H9 (cell line): ENCODE data around the gene DCDC2. TPM values are rescaled to one million over a fixed set of nuclear protein-coding genes. Genes with fewer than 3 reads are reported as not detected.

Source experiments
- DNase-seq: peaks from one replicate; pipeline ENCODE4 v3.0.0-alpha.2; 2017
- H2AFZ ChIP-seq: one replicate; pipeline ENCODE4 v1.6.1; 2013; ENCODE audit warnings: mild to moderate bottlenecking, low read length, control low read depth, moderate library complexity
- H2AK5ac ChIP-seq: 2 replicates; pipeline ENCODE4 v1.6.1; 2013; ENCODE audit warnings: low read length, control low read depth, mixed read lengths; ENCODE audit not compliant: insufficient read length
- H2BK120ac ChIP-seq: one replicate; pipeline ENCODE4 v1.6.1; 2013; ENCODE audit warnings: low read depth, mild to moderate bottlenecking, low read length, control low read depth, inconsistent platforms; ENCODE audit not compliant: poor library complexity, severe bottlenecking
- H2BK12ac ChIP-seq: 2 replicates; pipeline ENCODE4 v1.6.1; 2013; ENCODE audit warnings: low read length, control low read depth, mixed read lengths, low read depth; ENCODE audit not compliant: insufficient read length
- H2BK15ac ChIP-seq: 2 replicates; pipeline ENCODE4 v1.6.1; 2013; ENCODE audit warnings: low read depth, low read length, control low read depth
- H2BK20ac ChIP-seq: one replicate; pipeline ENCODE4 v1.6.1; 2013; ENCODE audit warnings: low read depth, mild to moderate bottlenecking, low read length, control low read depth, inconsistent platforms; ENCODE audit not compliant: poor library complexity, severe bottlenecking
- H2BK5ac ChIP-seq: 2 replicates; pipeline ENCODE4 v1.6.1; 2013; ENCODE audit warnings: low read length, control low read depth, mixed read lengths; ENCODE audit not compliant: insufficient read length
- H3K14ac ChIP-seq: 2 replicates; pipeline ENCODE4 v1.6.1; 2013; ENCODE audit warnings: low read length, control low read depth; ENCODE audit not compliant: insufficient read depth
- H3K18ac ChIP-seq: 2 replicates; pipeline ENCODE4 v1.6.1; 2013; ENCODE audit warnings: low read depth, mild to moderate bottlenecking, mixed read lengths, low read length, control low read depth; ENCODE audit not compliant: insufficient read length
- H3K23ac ChIP-seq: 2 replicates; pipeline ENCODE4 v1.6.1; 2013; ENCODE audit warnings: low read length, control low read depth, mixed read lengths, low read depth; ENCODE audit not compliant: insufficient read length
- H3K23me2 ChIP-seq: 2 replicates; pipeline ENCODE4 v1.6.1; 2013; ENCODE audit warnings: low read depth, mild to moderate bottlenecking, mixed read lengths, low read length, control low read depth; ENCODE audit not compliant: insufficient read length, poor library complexity, severe bottlenecking
- H3K27ac ChIP-seq: 2 replicates; pipeline ENCODE4 v1.5.1; 2013; ENCODE audit warnings: low read length, control low read depth, mixed read lengths, low read depth; ENCODE audit not compliant: insufficient read length
- H3K27me3 ChIP-seq: 2 replicates; pipeline ENCODE4 v1.6.1; 2013; ENCODE audit warnings: low read length, control low read depth, inconsistent platforms; ENCODE audit not compliant: insufficient read depth
- H3K4ac ChIP-seq: 2 replicates; pipeline ENCODE4 v1.6.1; 2013; ENCODE audit warnings: low read depth, mild to moderate bottlenecking, control low read depth, inconsistent platforms, low read length, moderate library complexity
- H3K4me1 ChIP-seq: 2 replicates; pipeline ENCODE4 v1.6.1; 2013; ENCODE audit warnings: low read length, control low read depth, inconsistent platforms; ENCODE audit not compliant: insufficient read depth
- H3K4me2 ChIP-seq: 2 replicates; pipeline ENCODE4 v1.6.1; 2013; ENCODE audit warnings: low read length, control low read depth, mixed read lengths; ENCODE audit not compliant: insufficient read length, insufficient read depth
- H3K56ac ChIP-seq: 2 replicates; pipeline ENCODE4 v1.6.1; 2013; ENCODE audit warnings: low read depth, mild to moderate bottlenecking, mixed read lengths, low read length, control low read depth; ENCODE audit not compliant: insufficient read length
- H3K79me1 ChIP-seq: 2 replicates; pipeline ENCODE4 v1.6.1; 2013; ENCODE audit warnings: low read depth, mild to moderate bottlenecking, moderate library complexity, low read length, control low read depth, inconsistent platforms; ENCODE audit not compliant: insufficient read depth, poor library complexity, severe bottlenecking
- H3K79me2 ChIP-seq: 2 replicates; pipeline ENCODE4 v1.6.1; 2013; ENCODE audit warnings: low read length, control low read depth, inconsistent platforms; ENCODE audit not compliant: insufficient read depth
- H3K9ac ChIP-seq: 2 replicates; pipeline ENCODE4 v1.6.1; 2013; ENCODE audit warnings: low read length, control low read depth, mixed read lengths; ENCODE audit not compliant: insufficient read length; ENCODE audit errors: extremely low read depth
- H3K9me3 ChIP-seq: one replicate; pipeline ENCODE4 v1.6.1; 2013; ENCODE audit warnings: low read depth, low read length, inconsistent platforms; ENCODE audit not compliant: control insufficient read depth
- H3T11ph ChIP-seq: one replicate; pipeline ENCODE4 v1.6.1; 2013; ENCODE audit warnings: mild to moderate bottlenecking, low read length, control low read depth, inconsistent platforms
- H4K20me1 ChIP-seq: one replicate; pipeline ENCODE4 v1.6.1; 2013; ENCODE audit not compliant: control insufficient read depth, insufficient read length, insufficient read depth
- H4K5ac ChIP-seq: 2 replicates; pipeline ENCODE4 v1.6.1; 2013; ENCODE audit warnings: low read depth, mild to moderate bottlenecking, mixed read lengths, low read length, control low read depth; ENCODE audit not compliant: insufficient read length
- H4K8ac ChIP-seq: replicated peaks from 2 replicates; pipeline ENCODE4 v1.6.1; 2013; ENCODE audit warnings: low read length, control low read depth, mixed read lengths, low read depth; ENCODE audit not compliant: insufficient read length
- H4K91ac ChIP-seq: 2 replicates; pipeline ENCODE4 v1.6.1; 2013; ENCODE audit warnings: low read depth, mild to moderate bottlenecking, moderate library complexity, mixed read lengths, low read length, control low read depth; ENCODE audit not compliant: insufficient read length
- H3K27ac Mint-ChIP-seq, 3 experiments: 2 replicates in 2 of 3; 3 replicates in 1 of 3; pipeline ENCODE4 v1.8.0; 2020 to 2021; ENCODE audit warnings: mixed read lengths in 3 of 3, mild to moderate bottlenecking in 1 of 3, moderate library complexity in 1 of 3
- H3K27me3 Mint-ChIP-seq: 2 replicates; pipeline ENCODE4 v1.8.0; 2021; ENCODE audit warnings: low read depth, mild to moderate bottlenecking, moderate library complexity, mixed read lengths
- H3K36me3 Mint-ChIP-seq, 3 experiments: 2 replicates in 2 of 3; 3 replicates in 1 of 3; pipeline ENCODE4 v1.8.0; 2020 to 2021; ENCODE audit warnings: low read depth in 3 of 3, mixed read lengths in 3 of 3; ENCODE audit not compliant: insufficient read depth in 1 of 3
- H3K4me1 Mint-ChIP-seq, 2 experiments: 2 replicates each; pipeline ENCODE4 v1.8.0; 2020; ENCODE audit warnings: mixed read lengths in 2 of 2
- H3K4me3 Mint-ChIP-seq, 2 experiments: 2 replicates in 1 of 2; 3 replicates in 1 of 2; pipeline ENCODE4 v1.8.0; 2020 to 2021; ENCODE audit warnings: mild to moderate bottlenecking in 2 of 2, mixed read lengths in 2 of 2, moderate library complexity in 1 of 2
- H3K9me3 Mint-ChIP-seq, 2 experiments: 2 replicates in 1 of 2; 3 replicates in 1 of 2; pipeline ENCODE4 v1.8.0; 2020; ENCODE audit warnings: mild to moderate bottlenecking in 2 of 2, mixed read lengths in 2 of 2, moderate library complexity in 1 of 2
- CTCF ChIP-seq: fragments of 200-600 bp; sonication (generic); conservative IDR thresholded peaks from 3 replicates; pipeline ENCODE4 v1.8.0; 2021; ENCODE audit warnings: antibody characterized with exemption, mild to moderate bottlenecking
- total RNA-seq: library from RNA; stranded (reverse); gene quantifications from 2 replicates; pipeline ENCODE4 v1.2.1, GENCODE V29; 2021

DCDC2 gene
- total RNA-seq, 1 experiment from 2014 or later = 0.59 TPM

GRCh38 chr6:24149296-24149695 lies 208.6 kb downstream of the DCDC2 start:
- no peak overlapping the region for H3K4me3 Mint-ChIP-seq
- no peak overlapping the region for H3K14ac ChIP-seq
- no peaks in the 10 kb centered on the region for H3K79me1 ChIP-seq
- no peak overlapping the region for H2AFZ ChIP-seq
- no peak overlapping the region for H2BK15ac ChIP-seq
- no peak overlapping the region for H2BK5ac ChIP-seq
- H2BK12ac ChIP-seq = no peak overlapping the region
- H4K5ac ChIP-seq = no peak overlapping the region
- H2BK120ac ChIP-seq = no peak overlapping the region
- no peak for DNase-seq
- H3K4me1 Mint-ChIP-seq = peaks cover 0 to 4% of the 10 kb centered on the region in 2 experiments; a peak in 2 of 4 replicates
- no peak overlapping the region for H3K27ac ChIP-seq
- no peak overlapping the region for H2BK20ac ChIP-seq
- no peaks in the 10 kb centered on the region for H3K4me1 ChIP-seq
- H3K79me2 ChIP-seq = no peaks in the 10 kb centered on the region
- H3K9ac ChIP-seq = no peak overlapping the region
- no peaks in the 10 kb centered on the region for H3K9me3 ChIP-seq
- no peak overlapping the region for H3K18ac ChIP-seq
- H4K20me1 ChIP-seq = no peaks in the 10 kb centered on the region
- no peaks in the 10 kb centered on the region for H3K23me2 ChIP-seq
- no peak overlapping the region for H2AK5ac ChIP-seq
- TF ChIP-seq CTCF = no peak
- no peak overlapping the region for H3K4ac ChIP-seq
- no peaks in the 10 kb centered on the region; the same call in 1 of the 2 replicates for H3K27me3 Mint-ChIP-seq
- H3K4me2 ChIP-seq = no peak overlapping the region
- H4K91ac ChIP-seq = no peak overlapping the region
- no peaks in the 10 kb centered on the region for H3K36me3 Mint-ChIP-seq
- H3K56ac ChIP-seq = no peak overlapping the region
- peaks cover 0 to 5% of the 10 kb centered on the region in 2 experiments; a peak in 1 of 5 replicates for H3K9me3 Mint-ChIP-seq
- no peaks in the 10 kb centered on the region for H3K27me3 ChIP-seq
- H3K27ac Mint-ChIP-seq = no peak overlapping the region
- no peak overlapping the region for H3K23ac ChIP-seq
- H3T11ph ChIP-seq = no peak overlapping the region
- H4K8ac ChIP-seq = no peak overlapping the region
